Measurements from ENCODE around the gene MAML3. TPM values are rescaled to one million over a fixed set of nuclear protein-coding genes. Genes with fewer than 3 reads are reported as not detected.

The MAML3 gene
- total RNA-seq, 1 donor from 2014 or later = 21.8 TPM

GRCh38 chr4:139849219-139849618 is 304.8 kb downstream of the MAML3 start:
- no peak for DNase-seq (ENCODE audit: extremely low spot score, unreplicated experiment)
- no peaks in the 10 kb centered on the region for H3K9me3 Mint-ChIP-seq
- no peaks in the 10 kb centered on the region for H3K36me3 Mint-ChIP-seq
- peaks cover 40% of the 10 kb centered on the region for H3K4me1 Mint-ChIP-seq (ENCODE audit: unreplicated experiment)
- no peaks in the 10 kb centered on the region for H3K27me3 Mint-ChIP-seq
- no peak for TF ChIP-seq CTCF (conservative IDR thresholded peaks at IDR 0.05)
- peak overlapping the region; percentile 59 for H3K4me3 Mint-ChIP-seq
- H3K27ac Mint-ChIP-seq = peak overlapping the region; percentile 2

- H3K27ac Mint-ChIP-seq = peak overlapping the region; percentile 44
These were observed 306.0 kb downstream of the MAML3 start for GRCh38 chr4:139848028-139848427.

GRCh38 chr4:139847602-139848001 is 306.4 kb downstream of the MAML3 start:
- Mint-ChIP-seq H3K9me3 (no peaks in the 10 kb centered on the region), H3K4me1 (ENCODE audit: unreplicated experiment) (peaks cover 37% of the 10 kb centered on the region), H3K4me3 (peak overlapping the region; percentile 33), H3K27ac (peak overlapping the region; percentile 44), H3K36me3 (no peaks in the 10 kb centered on the region), H3K27me3 (no peaks in the 10 kb centered on the region)
- no peak for TF ChIP-seq CTCF (conservative IDR thresholded peaks at IDR 0.05)
- no peak for DNase-seq (ENCODE audit: extremely low spot score, unreplicated experiment)

More at GRCh38 chr4:139848028-139848427, 306.0 kb downstream of the MAML3 start:
- H3K9me3 Mint-ChIP-seq = no peaks in the 10 kb centered on the region
- no peaks in the 10 kb centered on the region for H3K36me3 Mint-ChIP-seq
- H3K27me3 Mint-ChIP-seq = no peaks in the 10 kb centered on the region
- DNase-seq (ENCODE audit: extremely low spot score, unreplicated experiment) = no peak
- H3K4me1 Mint-ChIP-seq (ENCODE audit: unreplicated experiment) = peaks cover 36% of the 10 kb centered on the region
- TF ChIP-seq CTCF (conservative IDR thresholded peaks at IDR 0.05) = no peak
- H3K4me3 Mint-ChIP-seq = no peak overlapping the region

- no peak for DNase-seq (ENCODE audit: extremely low spot score, unreplicated experiment)
- Mint-ChIP-seq H3K9me3 (no peaks in the 10 kb centered on the region), H3K4me3 (no peak overlapping the region), H3K36me3 (no peaks in the 10 kb centered on the region), H3K4me1 (ENCODE audit: unreplicated experiment) (peaks cover 41% of the 10 kb centered on the region), H3K27me3 (no peaks in the 10 kb centered on the region), H3K27ac (no peak overlapping the region)
- no peak for TF ChIP-seq CTCF (conservative IDR thresholded peaks at IDR 0.05)
These were observed 307.2 kb downstream of the MAML3 start for GRCh38 chr4:139846766-139847165.

- Mint-ChIP-seq H3K27me3 (no peaks in the 10 kb centered on the region), H3K4me3 (no peak overlapping the region), H3K9me3 (no peaks in the 10 kb centered on the region), H3K27ac (peak overlapping the region; percentile 35), H3K4me1 (ENCODE audit: unreplicated experiment) (peaks cover 45% of the 10 kb centered on the region), H3K36me3 (no peaks in the 10 kb centered on the region)
- no peak for DNase-seq (ENCODE audit: extremely low spot score, unreplicated experiment)
- no peak for TF ChIP-seq CTCF (conservative IDR thresholded peaks at IDR 0.05)
These were observed 308.4 kb downstream of the MAML3 start for GRCh38 chr4:139845453-139846093.
